ENCODE measurements around the gene APBB2. TPM values are rescaled to one million over a fixed set of nuclear protein-coding genes. Genes with fewer than 3 reads are reported as not detected.

The APBB2 gene
- total RNA-seq, 4 donors from 2014 or later = 12.2 to 29.2 (median 20.1) TPM

DNA sequence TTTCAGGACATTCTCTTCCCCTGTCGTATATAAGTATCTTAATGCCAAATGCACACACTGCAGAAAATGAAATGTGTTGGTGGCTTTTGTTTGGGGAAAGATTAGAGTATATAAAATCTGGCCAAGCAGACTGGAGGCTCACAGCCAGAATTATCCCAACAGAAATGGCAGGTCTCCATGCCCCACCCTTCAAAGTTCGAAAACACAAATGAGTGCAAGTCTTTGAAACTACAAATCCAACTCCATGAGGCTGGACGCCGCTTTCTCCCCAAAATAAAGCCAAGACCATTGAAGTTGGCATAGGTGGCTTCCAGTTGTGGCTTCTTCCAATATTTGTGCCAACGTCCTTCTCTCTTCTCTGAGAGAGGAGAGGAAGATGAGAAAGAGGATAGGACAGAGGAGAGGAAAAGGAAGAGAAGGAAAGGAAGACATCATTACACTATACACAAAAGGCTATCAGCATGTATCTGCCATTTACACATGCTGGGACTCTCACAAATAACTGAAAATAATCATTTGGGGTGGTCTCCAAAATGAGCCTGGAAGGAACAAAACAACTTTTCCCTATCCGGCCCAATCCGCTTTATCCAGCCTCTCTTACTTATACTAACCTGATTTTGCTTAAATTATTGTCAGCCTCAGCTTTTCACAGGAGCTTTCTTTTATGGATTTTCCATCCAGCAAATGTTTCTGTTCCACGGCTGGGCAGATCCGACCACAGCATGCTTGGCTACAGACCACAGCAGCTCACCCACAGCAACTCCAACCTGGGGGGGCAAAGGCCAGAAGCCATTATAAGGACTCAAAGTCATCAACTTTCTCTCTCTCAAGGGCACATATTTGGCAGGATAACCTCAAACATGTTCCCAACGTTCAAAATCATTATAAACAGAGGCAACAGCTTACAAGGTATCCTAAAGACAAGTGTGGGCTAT, 71.7 kb downstream of the APBB2 start:
- H3K9me3 ChIP-seq = no peaks in the 10 kb centered on the region
- H3K27ac ChIP-seq = peak overlapping the region; percentile 68 to 88 (median 78)
- TF ChIP-seq POLR2A (IDR thresholded peaks at IDR 0.05) (no peak), CTCF (IDR thresholded peaks at IDR 0.05) (no peak)
- 36 to 43% methylated on average over 10 of the region's 10 CpGs for WGBS, 2 donors
- H3K4me1 ChIP-seq = peaks cover 0 to 68% (median 43%) of the 10 kb centered on the region in 3 donors
- no peaks in the 10 kb centered on the region for H3K27me3 ChIP-seq
- no peak for DNase-seq
- H3K4me3 ChIP-seq = no peak overlapping the region
- intact Hi-C loops (cut with DNase I) = no loop called here
- H3K36me3 ChIP-seq = no peaks in the 10 kb centered on the region

- no peak for DNase-seq
- intact Hi-C loops (cut with DNase I) = no loop called here
- Histone ChIP-seq H3K27ac (peak overlapping the region in 3 of 4 donors; percentile 74 to 88 (median 82)), H3K27me3 (no peaks in the 10 kb centered on the region), H3K36me3 (no peaks in the 10 kb centered on the region), H3K4me1 (peaks cover 0 to 60% (median 39%) of the 10 kb centered on the region in 3 donors), H3K9me3 (no peaks in the 10 kb centered on the region), H3K4me3 (no peak overlapping the region)
- WGBS, 2 donors = 47 to 50% methylated on average over 1 of the region's 1 CpG
- TF ChIP-seq CTCF (IDR thresholded peaks at IDR 0.05) (no peak), POLR2A (IDR thresholded peaks at IDR 0.05) (no peak)
Observed at GRCh38 chr4:41141900-41142299, 72.4 kb downstream of the APBB2 start.

DNA sequence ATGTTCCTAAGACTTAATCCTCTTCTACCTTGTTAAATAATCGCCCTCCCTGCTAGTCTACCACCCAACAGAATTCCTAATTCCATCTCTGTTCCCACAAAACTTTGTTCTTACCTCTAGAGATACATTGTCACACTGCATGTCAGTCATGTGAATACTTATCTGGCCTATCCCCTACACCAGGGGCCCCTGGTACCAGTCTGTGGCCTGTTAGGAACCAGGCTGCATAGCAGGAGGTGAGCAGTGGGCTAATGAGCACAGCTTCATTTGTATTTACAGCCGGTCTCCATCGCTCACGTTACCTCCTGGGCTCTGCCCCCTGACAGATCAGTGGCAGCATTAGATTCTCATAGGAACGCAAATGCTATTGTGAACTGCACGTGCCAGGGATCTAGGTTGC, 73.9 kb downstream of the APBB2 start:
- no peak for DNase-seq
- 87 to 94% methylated on average over 6 of the region's 6 CpGs for WGBS, 2 donors
- intact Hi-C loops (cut with DNase I) = no loop called here
- Histone ChIP-seq H3K4me1 (peaks cover 0 to 58% (median 26%) of the 10 kb centered on the region in 3 donors), H3K4me3 (no peak overlapping the region), H3K27me3 (no peaks in the 10 kb centered on the region), H3K27ac (no peak overlapping the region), H3K9me3 (no peaks in the 10 kb centered on the region), H3K36me3 (no peaks in the 10 kb centered on the region)
- TF ChIP-seq POLR2A (IDR thresholded peaks at IDR 0.05) = no peak
- TF ChIP-seq CTCF (IDR thresholded peaks at IDR 0.05) = no peak

GRCh38 chr4:41137879-41138278, 76.5 kb downstream of the APBB2 start:
- Histone ChIP-seq H3K4me3 (no peak overlapping the region), H3K4me1 (peaks cover 6 to 58% (median 12%) of the 10 kb centered on the region in 3 donors), H3K27ac (no peak overlapping the region), H3K9me3 (no peaks in the 10 kb centered on the region), H3K27me3 (no peaks in the 10 kb centered on the region), H3K36me3 (no peaks in the 10 kb centered on the region)
- 88 to 97% methylated on average over 7 of the region's 7 CpGs for WGBS, 2 donors
- intact Hi-C loops (cut with DNase I) = no loop called here
- no peak for TF ChIP-seq POLR2A (IDR thresholded peaks at IDR 0.05)
- no peak for TF ChIP-seq CTCF (IDR thresholded peaks at IDR 0.05)
- DNase-seq = no peak

DNA sequence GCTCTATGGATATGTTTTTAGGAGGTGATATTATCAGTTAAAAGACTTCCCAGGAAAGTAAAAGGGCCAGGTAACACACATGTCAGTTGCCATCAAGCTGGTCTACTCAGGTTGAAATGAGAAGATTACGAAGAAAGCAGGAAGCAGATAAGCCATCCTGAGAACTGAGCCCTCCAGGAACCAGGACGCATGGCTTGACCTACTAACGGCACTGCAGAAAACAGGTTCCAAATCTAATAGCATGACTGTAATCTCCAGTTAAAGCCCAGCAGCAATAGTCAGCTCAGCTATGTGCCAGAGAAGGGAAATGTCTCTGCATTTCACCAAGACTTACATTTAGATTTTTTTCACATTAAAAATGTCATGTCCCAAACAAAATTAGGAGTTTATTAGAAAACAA, 77.9 kb downstream of the APBB2 start:
- DNase-seq = no peak

More for the DNA sequence above, 77.9 kb downstream of the APBB2 start:
- intact Hi-C loops (cut with DNase I) = no loop called here
- H3K4me1 ChIP-seq = peaks cover 4 to 58% (median 6%) of the 10 kb centered on the region in 3 donors
- no peaks in the 10 kb centered on the region for H3K9me3 ChIP-seq
- TF ChIP-seq POLR2A (IDR thresholded peaks at IDR 0.05) = no peak
- no peak for TF ChIP-seq CTCF (IDR thresholded peaks at IDR 0.05)
- H3K27ac ChIP-seq = peak overlapping the region in 1 of 4 donors; percentile 18
- no peaks in the 10 kb centered on the region for H3K36me3 ChIP-seq
- WGBS, 2 donors = 76 to 83% methylated on average over 3 of the region's 3 CpGs
- H3K27me3 ChIP-seq = no peaks in the 10 kb centered on the region
- H3K4me3 ChIP-seq = no peak overlapping the region
